ENCODE results near the gene DRG2.

DNA sequence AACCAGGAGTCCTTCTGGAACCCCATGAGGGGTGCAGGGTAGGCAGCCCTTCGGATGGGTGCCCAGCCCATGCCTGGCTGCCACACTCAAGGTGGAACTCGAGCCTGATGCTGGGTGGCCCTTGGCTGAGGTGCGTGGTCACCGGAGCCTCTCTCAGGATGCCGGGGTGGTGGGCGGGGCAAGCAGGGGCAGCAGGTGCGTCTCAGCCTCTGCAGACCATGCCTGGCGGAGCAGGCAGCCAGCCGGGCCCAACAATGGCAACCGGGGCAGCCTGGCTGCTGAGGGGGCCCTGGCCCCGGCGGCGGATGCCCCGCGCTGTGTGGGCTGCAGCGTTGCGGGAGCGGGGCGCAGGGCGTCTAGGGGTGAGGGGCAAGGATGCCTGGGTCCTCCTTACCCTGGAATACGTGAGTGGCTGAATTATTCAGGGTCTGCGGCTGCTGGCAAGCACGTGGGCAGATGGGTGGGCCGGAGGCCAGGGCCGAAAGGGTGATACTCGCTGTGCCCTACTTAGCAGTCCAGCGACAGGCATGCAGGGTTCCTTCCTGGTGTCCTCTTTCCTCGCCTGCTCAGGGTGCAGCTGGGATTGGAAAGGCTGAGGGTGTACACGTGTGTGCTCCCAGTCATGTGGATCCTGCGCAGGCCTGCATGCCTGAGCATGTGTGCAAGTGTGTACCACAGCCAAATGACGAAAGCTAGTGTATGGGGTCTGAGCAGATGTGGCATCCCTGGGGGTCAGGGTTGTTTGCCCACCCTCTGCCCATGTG is 35.4 kb downstream of the DRG2 start:
- no peak for TF ChIP-seq EZH2 (IDR thresholded peaks at IDR 0.05; ENCODE audit: borderline replicate concordance, insufficient read depth, low read length, poor library complexity, severe bottlenecking)
- TF ChIP-seq, protein P1, sequence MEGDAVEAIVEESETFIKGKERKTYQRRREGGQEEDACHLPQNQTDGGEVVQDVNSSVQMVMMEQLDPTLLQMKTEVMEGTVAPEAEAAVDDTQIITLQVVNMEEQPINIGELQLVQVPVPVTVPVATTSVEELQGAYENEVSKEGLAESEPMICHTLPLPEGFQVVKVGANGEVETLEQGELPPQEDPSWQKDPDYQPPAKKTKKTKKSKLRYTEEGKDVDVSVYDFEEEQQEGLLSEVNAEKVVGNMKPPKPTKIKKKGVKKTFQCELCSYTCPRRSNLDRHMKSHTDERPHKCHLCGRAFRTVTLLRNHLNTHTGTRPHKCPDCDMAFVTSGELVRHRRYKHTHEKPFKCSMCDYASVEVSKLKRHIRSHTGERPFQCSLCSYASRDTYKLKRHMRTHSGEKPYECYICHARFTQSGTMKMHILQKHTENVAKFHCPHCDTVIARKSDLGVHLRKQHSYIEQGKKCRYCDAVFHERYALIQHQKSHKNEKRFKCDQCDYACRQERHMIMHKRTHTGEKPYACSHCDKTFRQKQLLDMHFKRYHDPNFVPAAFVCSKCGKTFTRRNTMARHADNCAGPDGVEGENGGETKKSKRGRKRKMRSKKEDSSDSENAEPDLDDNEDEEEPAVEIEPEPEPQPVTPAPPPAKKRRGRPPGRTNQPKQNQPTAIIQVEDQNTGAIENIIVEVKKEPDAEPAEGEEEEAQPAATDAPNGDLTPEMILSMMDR (IDR thresholded peaks at IDR 0.05; ENCODE audit: poor library complexity, severe bottlenecking), result no peak
- TF ChIP-seq EP300 (conservative IDR thresholded peaks at IDR 0.05; ENCODE audit: poor library complexity, severe bottlenecking), result no peak
- no peak for TF ChIP-seq SMC3 (conservative IDR thresholded peaks at IDR 0.05; ENCODE audit: poor library complexity)
- TF ChIP-seq TAF1 (IDR thresholded peaks at IDR 0.05; ENCODE audit: low read depth), result no peak
- TF ChIP-seq, protein P2, sequence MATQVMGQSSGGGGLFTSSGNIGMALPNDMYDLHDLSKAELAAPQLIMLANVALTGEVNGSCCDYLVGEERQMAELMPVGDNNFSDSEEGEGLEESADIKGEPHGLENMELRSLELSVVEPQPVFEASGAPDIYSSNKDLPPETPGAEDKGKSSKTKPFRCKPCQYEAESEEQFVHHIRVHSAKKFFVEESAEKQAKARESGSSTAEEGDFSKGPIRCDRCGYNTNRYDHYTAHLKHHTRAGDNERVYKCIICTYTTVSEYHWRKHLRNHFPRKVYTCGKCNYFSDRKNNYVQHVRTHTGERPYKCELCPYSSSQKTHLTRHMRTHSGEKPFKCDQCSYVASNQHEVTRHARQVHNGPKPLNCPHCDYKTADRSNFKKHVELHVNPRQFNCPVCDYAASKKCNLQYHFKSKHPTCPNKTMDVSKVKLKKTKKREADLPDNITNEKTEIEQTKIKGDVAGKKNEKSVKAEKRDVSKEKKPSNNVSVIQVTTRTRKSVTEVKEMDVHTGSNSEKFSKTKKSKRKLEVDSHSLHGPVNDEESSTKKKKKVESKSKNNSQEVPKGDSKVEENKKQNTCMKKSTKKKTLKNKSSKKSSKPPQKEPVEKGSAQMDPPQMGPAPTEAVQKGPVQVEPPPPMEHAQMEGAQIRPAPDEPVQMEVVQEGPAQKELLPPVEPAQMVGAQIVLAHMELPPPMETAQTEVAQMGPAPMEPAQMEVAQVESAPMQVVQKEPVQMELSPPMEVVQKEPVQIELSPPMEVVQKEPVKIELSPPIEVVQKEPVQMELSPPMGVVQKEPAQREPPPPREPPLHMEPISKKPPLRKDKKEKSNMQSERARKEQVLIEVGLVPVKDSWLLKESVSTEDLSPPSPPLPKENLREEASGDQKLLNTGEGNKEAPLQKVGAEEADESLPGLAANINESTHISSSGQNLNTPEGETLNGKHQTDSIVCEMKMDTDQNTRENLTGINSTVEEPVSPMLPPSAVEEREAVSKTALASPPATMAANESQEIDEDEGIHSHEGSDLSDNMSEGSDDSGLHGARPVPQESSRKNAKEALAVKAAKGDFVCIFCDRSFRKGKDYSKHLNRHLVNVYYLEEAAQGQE (IDR thresholded peaks at IDR 0.05; ENCODE audit: borderline replicate concordance), result no peak
- no peak for TF ChIP-seq RAD21 (conservative IDR thresholded peaks at IDR 0.05)

Measured in neural cell (in vitro differentiated cells).